PFSK-1 (cell line): ENCODE data around the gene ZMYM1.

Experiments
- FOXP2 ChIP-seq: optimal IDR thresholded peaks from 2 replicates; pipeline ENCODE3; 2011; ENCODE audit warnings: borderline replicate concordance, control low read depth, inconsistent platforms; ENCODE audit not compliant: insufficient read depth; ENCODE audit errors: extremely low read length, extremely low read depth
- POLR2AphosphoS5 ChIP-seq: IDR thresholded peaks from 2 replicates; pipeline ENCODE4 v1.6.1; 2012; ENCODE audit warnings: low read depth, mild to moderate bottlenecking, control low read depth, low read length, moderate library complexity
- SIN3A ChIP-seq: IDR thresholded peaks from 2 replicates; pipeline ENCODE4 v1.6.1; 2012; ENCODE audit warnings: mild to moderate bottlenecking, low read length, moderate library complexity, borderline replicate concordance; ENCODE audit not compliant: insufficient read depth
- TAF1 ChIP-seq: IDR thresholded peaks from 2 replicates; pipeline ENCODE4 v1.6.1; 2012; ENCODE audit warnings: low read length, control low read depth, borderline replicate concordance; ENCODE audit not compliant: insufficient read depth
- TF ChIP-seq, protein P1 (sequence below), 2 experiments: IDR thresholded peaks; 2 replicates each; pipeline versions ENCODE4 v1.6.1 to v1.8.0; 2011 to 2012; ENCODE audit warnings: low read depth in 2 of 2, low read length in 2 of 2, control low read depth in 1 of 2, inconsistent platforms in 1 of 2, mild to moderate bottlenecking in 1 of 2, moderate library complexity in 1 of 2; ENCODE audit not compliant: insufficient read depth in 1 of 2

Gene ZMYM1

DNA sequence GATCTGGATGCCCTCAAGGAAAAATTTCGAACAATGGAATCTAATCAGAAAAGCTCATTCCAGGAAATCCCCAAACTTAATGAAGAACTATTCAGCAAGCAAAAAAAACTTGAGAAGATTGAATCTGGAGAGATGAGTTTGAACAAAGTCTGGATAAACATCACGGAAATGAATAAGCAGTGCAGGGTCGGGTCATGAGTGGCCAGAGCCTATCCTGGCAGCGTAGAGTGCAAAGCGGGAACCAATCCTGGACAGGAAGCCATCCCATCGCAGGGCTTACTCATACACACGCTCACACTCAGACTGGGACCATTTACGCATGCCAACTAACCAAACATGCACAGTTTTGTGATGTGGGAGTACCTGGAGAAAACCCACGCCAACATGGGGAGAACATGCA, 43.1 kb downstream of the ZMYM1 start:
- TF ChIP-seq, protein P1, sequence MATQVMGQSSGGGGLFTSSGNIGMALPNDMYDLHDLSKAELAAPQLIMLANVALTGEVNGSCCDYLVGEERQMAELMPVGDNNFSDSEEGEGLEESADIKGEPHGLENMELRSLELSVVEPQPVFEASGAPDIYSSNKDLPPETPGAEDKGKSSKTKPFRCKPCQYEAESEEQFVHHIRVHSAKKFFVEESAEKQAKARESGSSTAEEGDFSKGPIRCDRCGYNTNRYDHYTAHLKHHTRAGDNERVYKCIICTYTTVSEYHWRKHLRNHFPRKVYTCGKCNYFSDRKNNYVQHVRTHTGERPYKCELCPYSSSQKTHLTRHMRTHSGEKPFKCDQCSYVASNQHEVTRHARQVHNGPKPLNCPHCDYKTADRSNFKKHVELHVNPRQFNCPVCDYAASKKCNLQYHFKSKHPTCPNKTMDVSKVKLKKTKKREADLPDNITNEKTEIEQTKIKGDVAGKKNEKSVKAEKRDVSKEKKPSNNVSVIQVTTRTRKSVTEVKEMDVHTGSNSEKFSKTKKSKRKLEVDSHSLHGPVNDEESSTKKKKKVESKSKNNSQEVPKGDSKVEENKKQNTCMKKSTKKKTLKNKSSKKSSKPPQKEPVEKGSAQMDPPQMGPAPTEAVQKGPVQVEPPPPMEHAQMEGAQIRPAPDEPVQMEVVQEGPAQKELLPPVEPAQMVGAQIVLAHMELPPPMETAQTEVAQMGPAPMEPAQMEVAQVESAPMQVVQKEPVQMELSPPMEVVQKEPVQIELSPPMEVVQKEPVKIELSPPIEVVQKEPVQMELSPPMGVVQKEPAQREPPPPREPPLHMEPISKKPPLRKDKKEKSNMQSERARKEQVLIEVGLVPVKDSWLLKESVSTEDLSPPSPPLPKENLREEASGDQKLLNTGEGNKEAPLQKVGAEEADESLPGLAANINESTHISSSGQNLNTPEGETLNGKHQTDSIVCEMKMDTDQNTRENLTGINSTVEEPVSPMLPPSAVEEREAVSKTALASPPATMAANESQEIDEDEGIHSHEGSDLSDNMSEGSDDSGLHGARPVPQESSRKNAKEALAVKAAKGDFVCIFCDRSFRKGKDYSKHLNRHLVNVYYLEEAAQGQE (IDR thresholded peaks at IDR 0.05; ENCODE audit: insufficient read depth in 1 of 2, low read depth in 2 of 2, low read length in 2 of 2): no peak
- TF ChIP-seq POLR2AphosphoS5 (no peak), SIN3A (no peak), FOXP2 (no peak), TAF1 (no peak)

DNA sequence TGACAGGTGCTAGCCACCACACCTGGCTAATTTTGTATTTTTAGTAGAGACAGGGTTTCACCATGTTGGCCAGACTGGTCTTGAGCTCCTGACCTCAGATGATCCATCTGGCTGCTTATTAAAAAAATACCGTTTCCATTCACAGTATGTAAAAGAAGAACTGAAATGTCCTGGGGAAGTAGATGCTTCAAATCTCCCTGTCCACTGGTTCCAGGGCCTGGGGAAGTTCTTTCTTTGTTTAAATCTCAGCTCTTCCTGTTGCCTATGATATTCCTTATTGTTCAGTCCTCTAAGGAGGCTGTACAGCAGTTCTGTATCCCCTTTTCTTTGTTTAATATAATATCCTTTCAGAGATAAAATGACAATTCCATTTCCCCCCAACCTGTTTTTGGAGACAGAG, 47.4 kb downstream of the ZMYM1 start:
- TF ChIP-seq, protein P1 (IDR thresholded peaks at IDR 0.05; ENCODE audit: insufficient read depth in 1 of 2, low read depth in 2 of 2, low read length in 2 of 2): no peak
- no peak for TF ChIP-seq POLR2AphosphoS5
- no peak for TF ChIP-seq FOXP2
- TF ChIP-seq TAF1: no peak
- no peak for TF ChIP-seq SIN3A

DNA sequence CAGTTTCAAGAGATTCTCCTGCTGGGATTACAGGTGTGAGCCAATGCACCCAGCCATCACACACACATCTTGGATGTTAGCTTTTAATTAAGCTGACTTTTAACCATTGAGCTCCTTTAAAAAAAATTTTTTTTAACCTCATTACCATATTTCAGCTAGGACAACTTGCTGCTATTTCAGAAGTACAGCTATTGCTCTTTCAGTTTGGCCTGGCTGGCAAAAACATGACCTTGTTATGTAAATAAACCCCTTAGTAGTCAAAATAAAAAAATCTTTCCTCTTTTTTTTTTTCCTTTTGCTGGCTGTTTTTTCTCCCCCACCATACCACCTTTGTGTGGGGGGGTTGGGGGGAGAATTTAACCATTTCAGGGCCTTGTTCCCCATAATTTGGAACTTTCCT, 49.9 kb downstream of the ZMYM1 start:
- TF ChIP-seq TAF1 (no peak), POLR2AphosphoS5 (no peak), FOXP2 (no peak), SIN3A (no peak)
- TF ChIP-seq, protein P1 (IDR thresholded peaks at IDR 0.05; ENCODE audit: insufficient read depth in 1 of 2, low read depth in 2 of 2, low read length in 2 of 2): no peak

DNA sequence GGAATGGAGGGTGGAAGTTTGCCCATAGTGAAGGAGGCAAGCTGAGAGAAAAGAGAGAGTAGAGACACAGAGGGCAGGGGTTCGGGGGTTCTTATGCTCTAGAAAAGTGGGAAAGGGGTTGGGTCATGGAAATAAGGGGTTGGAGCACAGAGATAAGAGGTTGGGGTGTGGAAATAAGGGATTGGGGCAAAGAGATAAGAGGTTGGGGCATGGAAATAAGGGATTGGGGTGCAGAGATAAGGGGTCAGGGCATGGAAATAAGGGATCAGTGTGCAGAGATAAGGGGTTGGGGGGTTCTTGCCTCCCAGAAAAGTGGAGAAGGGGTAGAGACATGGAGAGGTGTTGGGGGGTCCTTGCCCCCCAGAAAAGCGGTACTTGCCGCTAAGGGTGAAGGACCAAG, 57.6 kb downstream of the ZMYM1 start:
- TF ChIP-seq POLR2AphosphoS5 (no peak), TAF1 (no peak), FOXP2 (no peak), SIN3A (no peak)
- TF ChIP-seq, protein P1 (IDR thresholded peaks at IDR 0.05; ENCODE audit: insufficient read depth in 1 of 2, low read depth in 2 of 2, low read length in 2 of 2): no peak

DNA sequence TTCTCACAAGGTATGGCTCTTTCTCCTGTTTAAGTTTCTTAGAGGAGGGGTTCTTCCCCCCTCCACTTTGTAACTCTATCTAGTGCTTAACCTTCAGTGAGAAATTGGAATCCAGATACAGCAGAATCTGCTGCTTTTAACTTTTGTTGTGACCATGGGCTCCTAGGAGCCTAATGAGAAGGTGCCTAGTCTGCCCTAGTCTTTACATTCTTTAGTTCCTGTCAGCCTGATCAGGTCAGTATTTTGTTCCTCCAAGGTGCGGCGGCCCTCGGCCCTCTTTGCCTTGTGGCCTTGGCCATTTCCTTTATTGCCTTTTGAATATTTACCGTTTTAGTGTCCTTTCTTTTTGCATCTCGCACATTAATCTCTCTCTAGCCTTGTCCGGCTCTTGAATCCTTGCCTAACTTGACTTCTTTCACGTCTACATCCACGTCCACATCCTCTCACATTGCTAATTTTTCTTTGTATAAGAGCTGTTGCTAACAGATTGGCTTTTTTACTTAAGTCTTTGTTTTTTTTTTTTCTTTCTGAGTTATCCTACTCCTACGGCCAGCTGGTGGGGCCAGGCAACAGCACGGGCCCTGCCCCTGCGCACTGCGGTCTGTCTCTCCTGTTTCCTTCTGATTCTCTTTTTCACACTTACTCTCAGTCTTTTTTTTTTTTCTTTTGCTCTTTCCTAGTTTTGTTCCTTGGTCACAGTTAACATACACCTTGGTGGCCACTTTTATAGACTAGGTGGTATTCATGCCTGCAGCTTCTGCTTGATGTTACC, 64.7 kb downstream of the ZMYM1 start:
- TF ChIP-seq SIN3A (no peak), TAF1 (no peak), FOXP2 (no peak), POLR2AphosphoS5 (no peak)
- TF ChIP-seq, protein P1 (IDR thresholded peaks at IDR 0.05; ENCODE audit: insufficient read depth in 1 of 2, low read depth in 2 of 2, low read length in 2 of 2): no peak
